Measurements from ENCODE around the gene CPLANE1.

GRCh38 chr5:37121027-37121426 lies 128.1 kb downstream of the CPLANE1 start:
- no peak for TF ChIP-seq CTCF (IDR thresholded peaks at IDR 0.05; ENCODE audit: extremely low read depth in 1 of 2, insufficient read depth in 1 of 2, low read depth in 1 of 2, low read length in 2 of 2)
- no peak for TF ChIP-seq POLR2AphosphoS5 (IDR thresholded peaks at IDR 0.05; ENCODE audit: insufficient read depth, low read depth, low read length)
- TF ChIP-seq POLR2A (IDR thresholded peaks at IDR 0.05; ENCODE audit: low read depth, low read length): no peak
- no peak for TF ChIP-seq MAX (IDR thresholded peaks at IDR 0.05; ENCODE audit: insufficient read depth, insufficient read length)
- no peak for TF ChIP-seq EZH2 (IDR thresholded peaks at IDR 0.05; ENCODE audit: borderline replicate concordance, low read depth, low read length, severe bottlenecking)
- no peak for TF ChIP-seq GATA2 (IDR thresholded peaks at IDR 0.05; ENCODE audit: insufficient read depth, insufficient read length, low read depth, low read length)
- no peak for TF ChIP-seq JUN (IDR thresholded peaks at IDR 0.05; ENCODE audit: borderline replicate concordance, insufficient read depth, insufficient read length, low read depth)
- no peak for TF ChIP-seq MYC (IDR thresholded peaks at IDR 0.05; ENCODE audit: low read depth, low read length)
- no peak for TF ChIP-seq FOS (IDR thresholded peaks at IDR 0.05; ENCODE audit: borderline replicate concordance, insufficient read depth, low read length)
